Astrocyte (in vitro differentiated cells and primary cell): ENCODE results near the gene INPPL1.

Experiments used
- CTCF ChIP-seq: IDR thresholded peaks from 2 replicates; pipeline ENCODE4 v1.5.1; 2011; ENCODE audit warnings: low read depth, mild to moderate bottlenecking, inconsistent platforms, low read length, moderate library complexity; ENCODE audit not compliant: insufficient read depth
- EZH2 ChIP-seq: IDR thresholded peaks from 2 replicates; pipeline ENCODE4 v1.6.1; 2012; ENCODE audit warnings: mild to moderate bottlenecking, low read length, inconsistent platforms; ENCODE audit not compliant: insufficient read depth

GRCh38 chr11:72259490-72259889 lies 34.9 kb downstream of the INPPL1 start:
- TF ChIP-seq CTCF = no peak
- no peak for TF ChIP-seq EZH2
